ENCODE measurements around the gene EFR3B. TPM values are rescaled to one million over a fixed set of nuclear protein-coding genes. Genes with fewer than 3 reads are reported as not detected.

Gene EFR3B
- total RNA-seq, 4 donors from 2014 or later, result under 0.01 to 6.1 (median 1.3) TPM; not detected in 1

- intact Hi-C loops (cut with DNase I; ENCODE audit: low total_unique reads), result no loop called here
- no peak overlapping the region for H3K27ac ChIP-seq
- no peaks in the 10 kb centered on the region for H3K27me3 ChIP-seq
- H3K36me3 ChIP-seq, result no peaks in the 10 kb centered on the region
- H3K4me3 ChIP-seq, result no peak overlapping the region
- DNase-seq, result no peak
- H3K4me1 ChIP-seq, result no peaks in the 10 kb centered on the region
- H3K9me3 ChIP-seq, result no peaks in the 10 kb centered on the region
- TF ChIP-seq CTCF (IDR thresholded peaks at IDR 0.05) (no peak), POLR2A (IDR thresholded peaks at IDR 0.05) (no peak)
Measured at GRCh38 chr2:25109822-25110221, 67.9 kb downstream of the EFR3B start.

- Histone ChIP-seq H3K4me3 (no peak overlapping the region), H3K9me3 (no peaks in the 10 kb centered on the region), H3K27me3 (no peaks in the 10 kb centered on the region), H3K36me3 (no peaks in the 10 kb centered on the region), H3K27ac (no peak overlapping the region), H3K4me1 (no peaks in the 10 kb centered on the region)
- intact Hi-C loops (cut with DNase I; ENCODE audit: low total_unique reads), result no loop called here
- TF ChIP-seq CTCF (IDR thresholded peaks at IDR 0.05) (no peak), POLR2A (IDR thresholded peaks at IDR 0.05) (no peak)
- DNase-seq, result no peak
Measured at GRCh38 chr2:25112113-25112512, 70.2 kb downstream of the EFR3B start.

GRCh38 chr2:25115249-25115883, 73.5 kb downstream of the EFR3B start:
- intact Hi-C loops (cut with DNase I; ENCODE audit: low total_unique reads), result no loop called here
- H3K4me1 ChIP-seq, result no peaks in the 10 kb centered on the region
- TF ChIP-seq CTCF (IDR thresholded peaks at IDR 0.05) (no peak), POLR2A (IDR thresholded peaks at IDR 0.05) (no peak)
- no peaks in the 10 kb centered on the region for H3K27me3 ChIP-seq
- no peak overlapping the region for H3K27ac ChIP-seq
- no peak for DNase-seq
- no peaks in the 10 kb centered on the region for H3K36me3 ChIP-seq
- no peaks in the 10 kb centered on the region for H3K9me3 ChIP-seq
- H3K4me3 ChIP-seq, result no peak overlapping the region

- Histone ChIP-seq H3K9me3 (no peaks in the 10 kb centered on the region), H3K36me3 (no peaks in the 10 kb centered on the region), H3K27ac (no peak overlapping the region), H3K4me1 (no peaks in the 10 kb centered on the region), H3K4me3 (no peak overlapping the region), H3K27me3 (no peaks in the 10 kb centered on the region)
- DNase-seq, result no peak
- TF ChIP-seq POLR2A (IDR thresholded peaks at IDR 0.05) (no peak), CTCF (IDR thresholded peaks at IDR 0.05) (no peak)
- intact Hi-C loops (cut with DNase I; ENCODE audit: low total_unique reads), result no loop called here
Measured at GRCh38 chr2:25115902-25116301, 74.0 kb downstream of the EFR3B start.

- H3K4me3 ChIP-seq, result no peak overlapping the region
- no peaks in the 10 kb centered on the region for H3K36me3 ChIP-seq
- H3K27ac ChIP-seq, result no peak overlapping the region
- TF ChIP-seq POLR2A (IDR thresholded peaks at IDR 0.05), result no peak
- no peak for TF ChIP-seq CTCF (IDR thresholded peaks at IDR 0.05)
- H3K27me3 ChIP-seq, result no peaks in the 10 kb centered on the region
- no peaks in the 10 kb centered on the region for H3K4me1 ChIP-seq
- DNase-seq, result no peak
- H3K9me3 ChIP-seq, result no peaks in the 10 kb centered on the region
- intact Hi-C loops (cut with DNase I; ENCODE audit: low total_unique reads), result no loop called here
Measured at GRCh38 chr2:25116956-25117355, 75.1 kb downstream of the EFR3B start.
